ENCODE measurements around the gene COL2A1. TPM values are rescaled to one million over a fixed set of nuclear protein-coding genes. Genes with fewer than 3 reads are reported as not detected.

The COL2A1 gene
- polyA plus RNA-seq, 6 donors from 2014 or later = not detected

DNA sequence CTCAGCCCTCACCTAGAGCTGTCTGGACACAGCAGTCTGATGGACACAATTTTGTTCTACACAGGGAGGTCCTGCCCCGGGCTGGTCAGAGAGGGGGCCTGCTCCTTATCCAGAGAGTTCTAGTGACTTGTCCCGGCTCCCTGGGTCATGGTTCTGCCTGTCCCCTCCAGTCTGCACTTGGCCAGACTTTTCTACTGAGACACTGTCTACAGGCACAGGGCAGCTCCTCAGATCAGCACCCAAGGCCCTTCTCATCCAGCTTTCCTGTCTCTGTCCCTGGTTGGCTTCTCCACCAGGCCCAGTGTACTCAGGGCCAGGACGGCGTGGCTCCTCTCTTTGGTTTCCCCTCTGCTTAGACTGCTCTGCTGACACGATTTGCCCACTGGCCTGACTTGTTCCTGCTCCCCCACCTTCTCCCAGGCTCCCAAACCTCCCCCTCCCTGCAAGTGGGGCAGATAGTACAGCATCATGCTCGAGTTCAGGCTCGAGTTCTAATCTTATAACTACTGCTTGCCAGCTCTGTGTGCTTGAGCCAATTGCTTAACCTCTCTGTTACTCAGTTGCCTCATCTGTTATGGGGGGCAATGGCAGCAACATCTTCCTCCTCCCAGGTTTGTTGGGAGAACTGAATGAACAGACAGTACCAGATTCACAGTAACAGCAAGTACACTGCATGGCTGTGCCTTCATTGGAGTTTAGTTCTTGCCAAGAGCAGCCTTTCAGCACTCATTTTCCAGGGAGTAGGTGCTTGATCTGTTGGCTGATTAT, 22.0 kb upstream of the COL2A1 start:
- Mint-ChIP-seq H3K4me1 (peaks cover 0 to 13% (median 11%) of the 10 kb centered on the region in 3 donors), H3K36me3 (no peaks in the 10 kb centered on the region), H3K4me3 (no peak overlapping the region), H3K27ac (no peak overlapping the region), H3K9me3 (no peaks in the 10 kb centered on the region), H3K27me3 (peaks cover 22 to 30% (median 24%) of the 10 kb centered on the region in 3 donors)
- DNase-seq (no peak), ATAC-seq (ENCODE audit: low read depth in 2 of 2) (no peak)

DNA sequence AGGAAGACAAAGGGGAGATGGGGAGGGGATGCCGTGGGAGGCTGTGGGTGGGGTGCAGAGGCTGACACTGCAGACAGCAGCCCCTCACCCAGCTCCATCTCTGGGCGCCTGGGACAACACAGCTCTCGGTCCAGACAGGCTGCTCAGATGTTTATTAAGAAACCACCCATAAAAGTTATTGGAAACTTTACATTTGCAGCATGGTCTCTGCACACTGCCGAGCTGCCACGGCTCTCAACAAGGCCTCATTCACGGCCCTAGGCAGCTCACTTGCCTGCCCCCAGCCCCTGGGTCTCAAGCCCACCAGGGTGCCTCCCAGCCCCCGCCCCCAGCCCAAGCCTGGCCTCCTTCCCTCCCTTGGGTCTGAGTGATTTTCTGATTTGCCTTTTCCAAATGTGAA, 21.0 kb upstream of the COL2A1 start:
- Mint-ChIP-seq H3K36me3 (no peaks in the 10 kb centered on the region), H3K27me3 (peaks cover 19 to 31% (median 27%) of the 10 kb centered on the region in 3 donors), H3K4me3 (no peak overlapping the region), H3K9me3 (no peaks in the 10 kb centered on the region), H3K27ac (no peak overlapping the region), H3K4me1 (peaks cover 0 to 13% (median 11%) of the 10 kb centered on the region in 3 donors)
- DNase-seq (no peak), ATAC-seq (ENCODE audit: low read depth in 2 of 2) (no peak)

- Mint-ChIP-seq H3K4me3 (no peak overlapping the region), H3K27me3 (peaks cover 23 to 33% (median 29%) of the 10 kb centered on the region in 3 donors), H3K36me3 (no peaks in the 10 kb centered on the region), H3K9me3 (no peaks in the 10 kb centered on the region), H3K4me1 (peaks cover 0 to 13% (median 11%) of the 10 kb centered on the region in 3 donors), H3K27ac (no peak overlapping the region)
- ATAC-seq (ENCODE audit: low read depth in 2 of 2) (no peak), DNase-seq (no peak)
Measured at GRCh38 chr12:48024735-48025134, 20.5 kb upstream of the COL2A1 start.

- Mint-ChIP-seq H3K4me1 (peaks cover 0 to 4% (median 4%) of the 10 kb centered on the region in 3 donors), H3K4me3 (no peak overlapping the region), H3K36me3 (no peaks in the 10 kb centered on the region), H3K27me3 (peaks cover 28 to 45% (median 39%) of the 10 kb centered on the region in 3 donors), H3K27ac (peak overlapping the region in 1 of 6 donors; percentile 22), H3K9me3 (no peaks in the 10 kb centered on the region)
- ATAC-seq (ENCODE audit: low read depth in 2 of 2) (no peak), DNase-seq (no peak)
Measured at GRCh38 chr12:48023386-48023785, 19.1 kb upstream of the COL2A1 start.

DNA sequence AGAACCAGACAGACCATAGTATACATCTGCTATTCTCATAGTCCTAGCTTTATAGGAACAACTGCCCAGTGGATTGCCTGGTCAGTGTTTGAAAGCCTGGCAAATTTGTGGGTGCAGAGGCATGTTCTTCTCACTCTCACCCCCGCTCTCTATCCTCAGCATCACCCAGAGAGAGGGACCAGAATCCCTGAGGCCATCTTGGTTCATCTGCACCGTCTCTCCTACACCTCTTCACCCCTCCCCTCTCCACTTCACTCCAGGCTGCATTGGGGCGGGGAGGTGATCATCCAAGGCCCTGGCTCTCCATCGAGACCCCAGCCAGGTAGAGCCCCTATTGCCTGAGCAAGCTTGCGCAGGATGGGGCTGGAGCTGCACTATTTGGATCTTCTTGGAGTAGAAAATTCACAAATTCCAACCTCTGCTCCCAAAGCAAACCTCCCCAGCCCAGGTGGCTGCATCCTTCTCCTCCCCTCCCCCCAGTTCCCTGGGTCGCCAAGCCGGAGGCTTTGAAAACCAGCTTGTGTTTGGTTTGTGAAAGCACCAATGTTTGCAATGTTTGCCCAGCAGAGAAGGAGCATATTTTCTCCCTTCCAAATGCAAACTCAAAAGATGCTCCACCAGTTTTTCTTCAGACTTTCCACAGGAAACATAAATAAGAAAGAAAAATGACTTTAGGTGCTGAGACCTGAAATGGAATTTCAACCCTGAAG, 18.6 kb upstream of the COL2A1 start:
- H3K27ac Mint-ChIP-seq = peak overlapping the region in 2 of 6 donors; percentile 7 to 68
- peaks cover 28 to 49% (median 42%) of the 10 kb centered on the region in 3 donors for H3K27me3 Mint-ChIP-seq
- ATAC-seq (ENCODE audit: low read depth in 2 of 2) = no peak
- no peaks in the 10 kb centered on the region for H3K9me3 Mint-ChIP-seq
- no peaks in the 10 kb centered on the region for H3K36me3 Mint-ChIP-seq
- no peaks in the 10 kb centered on the region for H3K4me1 Mint-ChIP-seq
- no peak overlapping the region for H3K4me3 Mint-ChIP-seq
- DNase-seq = no peak

DNA sequence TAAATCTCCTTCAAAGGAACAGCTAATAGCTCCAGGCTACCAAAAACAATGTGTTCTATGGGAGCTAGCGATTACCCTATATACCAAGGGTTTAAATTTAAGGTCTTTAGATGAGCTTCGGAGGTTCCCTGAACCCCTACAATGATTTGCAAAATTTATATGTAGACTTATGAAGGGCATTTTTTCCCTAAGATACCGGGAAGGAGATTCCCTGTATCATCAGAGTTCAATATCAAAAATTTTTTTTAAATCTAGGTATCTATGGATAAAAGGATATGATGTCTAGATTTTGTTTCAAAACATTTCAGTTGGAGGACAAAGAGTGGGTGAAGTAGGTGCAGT, 17.9 kb upstream of the COL2A1 start:
- ATAC-seq (ENCODE audit: low read depth in 2 of 2) = no peak
- no peak overlapping the region for H3K27ac Mint-ChIP-seq
- H3K27me3 Mint-ChIP-seq = peaks cover 28 to 49% (median 47%) of the 10 kb centered on the region in 3 donors
- H3K9me3 Mint-ChIP-seq = no peaks in the 10 kb centered on the region
- H3K36me3 Mint-ChIP-seq = no peaks in the 10 kb centered on the region
- H3K4me1 Mint-ChIP-seq = no peaks in the 10 kb centered on the region
- no peak for DNase-seq
- H3K4me3 Mint-ChIP-seq = no peak overlapping the region

DNA sequence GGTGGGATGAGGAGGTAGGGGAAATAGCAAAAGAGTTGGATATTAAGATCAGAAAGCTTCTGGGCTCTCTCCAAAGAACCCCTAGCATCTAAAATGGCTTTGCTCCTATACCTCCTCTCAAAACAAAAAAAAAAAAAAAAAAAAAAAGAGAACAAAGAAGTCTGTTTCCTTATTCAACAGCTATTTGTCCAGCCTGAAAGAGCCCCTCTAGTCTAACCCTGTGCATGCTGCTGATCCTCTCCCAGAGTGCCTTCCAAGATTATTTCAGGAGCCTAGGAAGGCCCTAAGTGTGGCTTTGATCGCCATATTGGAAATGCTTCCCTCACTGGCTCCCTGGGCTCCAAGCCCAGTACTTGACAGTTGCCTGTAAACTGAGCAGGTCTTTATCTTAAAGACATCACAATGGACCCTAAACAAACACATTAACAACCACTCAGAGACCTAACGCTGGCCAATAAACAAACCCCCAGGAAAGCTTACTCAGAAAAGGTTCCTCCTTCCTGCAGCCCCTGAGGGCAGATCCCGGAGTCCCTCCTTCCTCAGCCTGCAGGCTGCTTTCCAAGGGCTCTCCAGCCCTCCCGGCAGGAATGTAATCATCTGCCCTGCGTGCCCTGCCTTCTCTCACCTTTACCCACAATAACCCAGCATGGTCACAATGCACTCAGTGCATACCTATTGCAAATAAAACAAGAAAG, 17.4 kb upstream of the COL2A1 start:
- H3K4me3 Mint-ChIP-seq = no peak overlapping the region
- H3K27ac Mint-ChIP-seq = no peak overlapping the region
- no peaks in the 10 kb centered on the region for H3K36me3 Mint-ChIP-seq
- no peaks in the 10 kb centered on the region for H3K4me1 Mint-ChIP-seq
- no peak for DNase-seq
- H3K27me3 Mint-ChIP-seq = peaks cover 28 to 52% (median 49%) of the 10 kb centered on the region in 3 donors
- ATAC-seq (ENCODE audit: low read depth in 2 of 2) = no peak
- H3K9me3 Mint-ChIP-seq = no peaks in the 10 kb centered on the region

DNA sequence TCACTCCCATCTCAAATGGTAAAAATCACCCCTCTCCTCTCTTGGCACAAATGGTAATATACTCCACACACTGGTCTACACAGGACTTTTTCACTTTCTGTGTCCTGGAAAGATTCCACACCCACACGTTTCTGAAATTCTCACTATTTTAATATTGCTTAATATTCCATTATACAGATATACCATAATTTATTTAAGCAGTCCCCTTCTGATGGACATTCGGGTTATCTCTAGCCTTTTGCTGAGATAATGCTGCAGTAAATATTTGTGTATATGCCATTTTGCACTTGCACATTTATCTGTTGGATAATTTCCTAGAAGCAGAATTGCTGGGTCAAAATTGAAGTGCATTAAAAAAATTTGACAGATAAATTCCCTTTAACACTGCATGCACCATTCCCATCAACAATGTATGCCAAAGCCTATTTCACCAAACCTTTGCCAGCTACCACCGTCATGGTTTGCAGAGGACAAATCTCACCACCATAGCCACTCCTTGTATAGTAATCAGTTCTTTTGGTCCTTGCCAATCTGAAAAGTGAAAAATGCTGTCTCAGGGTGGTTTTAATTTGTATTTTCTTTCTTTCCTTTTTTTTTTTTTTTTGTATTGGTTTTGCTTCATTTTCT, 15.5 kb upstream of the COL2A1 start:
- DNase-seq (no peak), ATAC-seq (ENCODE audit: low read depth in 2 of 2) (no peak)
- Mint-ChIP-seq H3K27me3 (peaks cover 40 to 57% (median 53%) of the 10 kb centered on the region in 3 donors), H3K9me3 (no peaks in the 10 kb centered on the region), H3K4me1 (no peaks in the 10 kb centered on the region), H3K4me3 (no peak overlapping the region), H3K36me3 (no peaks in the 10 kb centered on the region), H3K27ac (no peak overlapping the region)

GRCh38 chr12:48018618-48018995, 14.3 kb upstream of the COL2A1 start:
- Mint-ChIP-seq H3K27me3 (peaks cover 48 to 63% (median 54%) of the 10 kb centered on the region in 3 donors), H3K9me3 (no peaks in the 10 kb centered on the region), H3K4me1 (no peaks in the 10 kb centered on the region), H3K4me3 (no peak overlapping the region), H3K36me3 (no peaks in the 10 kb centered on the region), H3K27ac (no peak overlapping the region)
- ATAC-seq (ENCODE audit: low read depth in 2 of 2) (no peak), DNase-seq (no peak)

GRCh38 chr12:48017921-48018617, 13.8 kb upstream of the COL2A1 start:
- Mint-ChIP-seq H3K27me3 (peaks cover 50 to 62% (median 54%) of the 10 kb centered on the region in 3 donors), H3K4me3 (peak overlapping the region in 1 of 8 donors; percentile 57), H3K27ac (no peak overlapping the region), H3K36me3 (no peaks in the 10 kb centered on the region), H3K4me1 (no peaks in the 10 kb centered on the region), H3K9me3 (no peaks in the 10 kb centered on the region)
- DNase-seq = no peak
- ATAC-seq (ENCODE audit: low read depth in 2 of 2) = no peak

DNA sequence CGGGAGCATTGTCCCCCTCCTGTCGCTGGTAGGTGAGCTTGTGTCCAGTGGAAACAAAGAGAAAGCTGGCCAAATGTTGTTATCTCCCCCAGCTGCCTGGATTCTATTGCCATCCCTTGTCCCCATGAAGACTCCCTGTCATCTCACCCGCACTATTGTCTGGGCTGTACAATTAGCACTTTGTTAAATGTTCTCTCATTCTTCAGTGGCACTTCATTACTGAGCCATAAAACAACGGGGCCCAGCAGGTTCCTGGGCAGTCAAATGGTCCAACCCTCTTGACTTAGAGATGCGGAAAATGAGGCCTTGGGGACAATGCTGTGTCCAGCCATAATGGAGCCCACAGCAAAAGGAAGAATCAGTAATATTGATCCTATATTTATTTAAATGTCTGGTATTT, 13.2 kb upstream of the COL2A1 start:
- no peak for DNase-seq
- no peak for ATAC-seq (ENCODE audit: low read depth in 2 of 2)
- no peaks in the 10 kb centered on the region for H3K9me3 Mint-ChIP-seq
- H3K4me1 Mint-ChIP-seq = no peaks in the 10 kb centered on the region
- H3K4me3 Mint-ChIP-seq = no peak overlapping the region
- no peak overlapping the region for H3K27ac Mint-ChIP-seq
- no peaks in the 10 kb centered on the region for H3K36me3 Mint-ChIP-seq
- H3K27me3 Mint-ChIP-seq = peaks cover 46 to 58% (median 55%) of the 10 kb centered on the region in 3 donors

DNA sequence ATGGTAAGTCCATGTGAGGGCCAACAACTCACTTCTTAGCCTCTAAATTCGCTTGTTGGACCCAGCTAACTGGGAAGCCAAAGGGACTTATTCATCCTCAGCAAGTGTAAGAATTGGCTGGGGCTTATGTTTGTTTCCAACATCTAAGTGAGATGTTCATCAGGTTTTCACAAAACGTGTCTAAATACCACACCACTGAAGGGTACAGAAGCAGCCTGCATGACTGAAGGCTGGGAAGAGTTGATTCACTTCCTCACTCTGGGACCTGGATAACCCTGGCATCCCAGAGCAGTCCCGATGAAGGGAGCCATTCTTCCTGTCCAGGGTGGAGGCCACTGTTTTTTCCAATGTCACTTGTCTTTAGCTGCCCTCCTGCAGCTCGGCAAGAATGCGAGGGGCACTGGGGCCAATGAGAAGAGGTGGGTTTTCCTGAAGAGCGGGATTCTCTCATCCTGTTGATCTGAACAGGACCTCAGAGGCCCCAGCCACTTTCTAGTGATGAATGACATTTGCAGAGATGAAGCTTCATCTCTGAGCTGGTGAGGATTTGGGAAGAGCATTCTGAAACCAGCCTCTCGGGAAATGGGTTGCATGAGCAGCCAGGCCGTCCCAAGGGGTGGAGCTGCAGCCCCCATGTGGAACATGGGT, 12.2 kb upstream of the COL2A1 start:
- Mint-ChIP-seq H3K27me3 (peaks cover 41 to 57% (median 53%) of the 10 kb centered on the region in 3 donors), H3K4me3 (no peak overlapping the region), H3K4me1 (no peaks in the 10 kb centered on the region), H3K9me3 (no peaks in the 10 kb centered on the region), H3K27ac (no peak overlapping the region), H3K36me3 (no peaks in the 10 kb centered on the region)
- no peak for ATAC-seq (ENCODE audit: low read depth in 2 of 2)
- no peak for DNase-seq
